Measurements from ENCODE around the gene LMF1.

LMF1 gene

DNA sequence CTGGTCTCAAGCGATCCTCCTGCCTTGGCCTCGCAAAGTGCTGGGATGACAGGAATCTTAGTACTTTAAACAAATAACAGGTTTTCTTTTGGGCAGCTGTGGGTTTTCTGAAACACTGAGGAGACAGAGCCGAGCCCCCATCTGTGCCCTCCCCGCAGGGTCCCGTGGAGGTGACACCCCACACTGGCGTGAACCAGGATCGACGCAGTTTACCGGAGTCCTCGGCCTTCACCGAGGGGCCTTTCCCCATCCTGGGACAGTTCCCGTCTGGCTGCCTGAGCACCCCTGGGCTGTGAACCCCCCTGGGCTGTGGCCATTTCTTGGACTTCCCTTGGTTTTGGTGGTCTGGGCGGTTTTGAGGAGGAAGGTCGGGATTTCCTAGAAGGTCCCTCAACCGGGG is 154.9 kb downstream of the LMF1 start:
- DNase-seq, result no peak
- in situ Hi-C loops (cut with MboI; ENCODE audit: low pct_unique_long_range_greater_than_20kb, low sequenced_read_pairs), result no loop called here

DNA sequence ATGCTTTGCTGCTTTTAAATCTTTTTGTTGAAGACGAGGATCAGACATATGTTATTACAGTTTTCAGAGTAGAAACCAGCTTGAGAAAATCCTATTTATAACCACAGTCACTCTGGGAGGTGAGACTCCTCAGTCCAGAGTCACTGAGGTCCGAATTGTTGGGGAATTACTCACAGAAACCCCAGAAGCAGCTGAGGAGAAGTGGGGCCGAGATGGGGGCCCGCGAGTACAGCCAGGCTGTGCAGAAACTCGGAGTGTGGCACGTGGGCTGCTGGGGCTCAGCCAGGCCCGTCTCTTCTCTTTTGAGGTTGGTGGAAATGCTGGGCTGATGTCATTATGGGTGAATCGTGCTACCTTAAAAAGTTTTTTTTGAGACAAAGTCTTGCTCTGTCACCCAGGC is 155.8 kb downstream of the LMF1 start:
- DNase-seq, result no peak
- in situ Hi-C loops (cut with MboI; ENCODE audit: low pct_unique_long_range_greater_than_20kb, low sequenced_read_pairs), result no loop called here

DNA sequence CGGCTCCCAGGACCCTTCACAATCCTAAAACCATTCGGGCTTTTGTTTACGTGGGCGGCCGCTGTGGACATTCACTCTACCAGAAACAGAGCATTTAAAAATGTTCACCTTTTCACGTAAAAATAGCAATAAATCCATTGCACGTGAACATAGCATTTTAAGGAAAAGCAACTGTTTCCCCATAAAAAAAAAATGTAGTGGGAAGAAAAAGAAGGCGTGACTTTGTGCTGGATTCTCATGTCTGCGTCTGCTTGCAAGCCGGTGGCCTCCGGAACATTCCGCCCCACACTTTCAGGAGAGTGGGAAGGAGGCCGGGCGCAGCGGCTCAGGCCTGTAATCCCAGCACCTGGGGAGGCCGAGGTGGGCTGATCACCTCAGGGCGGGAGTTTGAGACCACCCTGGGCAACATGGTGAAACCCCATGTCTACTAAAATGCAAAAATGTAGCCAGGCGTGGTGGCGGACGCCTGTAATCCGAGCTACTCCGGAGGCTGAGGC is 156.8 kb downstream of the LMF1 start:
- in situ Hi-C loops (cut with MboI; ENCODE audit: low pct_unique_long_range_greater_than_20kb, low sequenced_read_pairs), result no loop called here
- no peak for DNase-seq

DNA sequence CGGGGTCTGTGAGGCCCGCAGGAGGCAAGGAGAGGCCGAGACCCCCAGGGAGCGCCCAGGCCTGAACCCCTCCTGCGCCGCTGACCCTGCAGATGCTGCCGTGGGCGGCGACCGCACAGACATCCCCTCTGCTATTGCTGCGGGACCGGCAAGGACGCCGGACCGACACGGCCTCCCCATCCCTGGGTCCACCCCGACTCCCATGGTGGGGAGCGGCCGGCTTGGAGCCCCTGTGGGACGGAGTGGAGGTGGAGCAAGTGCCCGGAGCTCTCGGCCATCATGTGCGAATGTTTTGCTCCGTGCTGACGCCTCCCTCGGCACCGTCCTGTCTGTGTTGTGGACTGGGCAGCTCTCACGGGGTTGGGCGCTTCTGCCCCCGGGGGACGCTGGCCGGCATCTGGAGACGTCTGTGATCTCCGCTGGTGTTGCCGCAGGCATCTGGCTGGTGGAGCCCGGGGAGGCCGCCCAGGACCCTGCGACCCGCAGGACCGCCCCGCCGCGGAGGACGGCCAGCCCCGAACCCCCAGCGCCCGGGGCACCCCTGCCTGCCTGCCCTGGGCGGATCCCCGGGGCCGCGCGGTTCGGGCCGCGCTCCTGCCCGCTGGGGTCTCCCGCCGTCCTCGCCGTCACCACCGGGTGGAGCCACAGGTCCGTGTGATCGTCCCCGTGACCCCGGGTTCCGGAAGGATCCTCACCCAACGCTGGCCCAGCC is 157.4 kb downstream of the LMF1 start:
- peak; percentile 45 for DNase-seq
- in situ Hi-C loops (cut with MboI; ENCODE audit: low pct_unique_long_range_greater_than_20kb, low sequenced_read_pairs), result no loop called here

DNA sequence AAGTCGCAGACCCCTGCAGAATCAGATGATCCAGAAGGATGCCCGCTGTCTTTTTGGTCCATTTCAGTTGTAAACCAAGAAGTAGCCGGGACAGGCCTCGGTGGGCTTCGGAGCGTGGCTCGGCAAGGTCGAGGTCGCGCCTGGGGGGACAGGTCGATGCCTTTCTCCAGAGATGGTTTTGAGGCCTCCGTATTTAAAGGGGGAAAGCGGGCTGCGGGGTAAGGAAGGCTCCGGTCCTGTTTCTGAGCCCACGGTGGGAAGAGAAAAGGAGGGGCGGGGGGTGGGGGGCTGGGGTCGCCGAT is 162.7 kb downstream of the LMF1 start:
- in situ Hi-C loops (cut with MboI; ENCODE audit: low pct_unique_long_range_greater_than_20kb, low sequenced_read_pairs), result no loop called here
- no peak for DNase-seq

DNA sequence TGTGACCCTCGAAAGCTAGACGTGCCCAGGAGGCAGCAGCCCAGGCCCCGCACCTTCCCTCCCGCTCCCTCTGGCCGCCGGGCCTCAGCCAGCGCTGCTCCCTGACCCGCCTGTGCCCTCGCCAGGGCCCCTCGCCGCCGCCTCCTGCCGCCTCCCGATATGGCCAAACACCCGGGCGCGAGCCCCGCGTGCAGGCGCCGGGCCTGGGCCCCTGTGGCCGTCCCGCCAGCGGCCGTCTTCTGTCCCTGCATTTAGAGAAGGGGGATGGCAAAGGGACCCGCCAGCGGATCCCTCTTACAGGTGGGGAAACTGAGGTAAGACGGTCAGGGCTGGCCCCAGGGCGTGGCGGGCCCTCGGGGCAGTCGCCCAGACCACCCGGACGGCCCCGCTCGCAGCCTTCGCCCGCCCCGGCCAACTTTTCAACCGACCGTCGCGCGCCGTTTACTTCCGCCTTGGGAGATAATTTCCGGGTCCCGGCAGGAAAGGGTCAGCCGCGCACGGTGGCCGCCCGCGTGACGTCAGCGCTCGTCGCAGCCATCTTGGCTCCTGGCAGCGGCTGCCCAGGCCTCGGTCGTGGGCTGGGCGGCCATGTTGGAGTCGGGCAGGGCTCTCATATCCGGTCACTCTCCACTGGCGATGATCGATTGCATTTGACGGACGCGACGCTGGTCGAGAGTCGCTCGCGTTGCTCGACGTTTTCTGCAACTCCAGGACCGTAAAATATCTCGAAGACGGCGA is 163.3 kb downstream of the LMF1 start:
- DNase-seq, result peak; percentile 90
- in situ Hi-C loops (cut with MboI; ENCODE audit: low pct_unique_long_range_greater_than_20kb, low sequenced_read_pairs), result no loop called here

DNA sequence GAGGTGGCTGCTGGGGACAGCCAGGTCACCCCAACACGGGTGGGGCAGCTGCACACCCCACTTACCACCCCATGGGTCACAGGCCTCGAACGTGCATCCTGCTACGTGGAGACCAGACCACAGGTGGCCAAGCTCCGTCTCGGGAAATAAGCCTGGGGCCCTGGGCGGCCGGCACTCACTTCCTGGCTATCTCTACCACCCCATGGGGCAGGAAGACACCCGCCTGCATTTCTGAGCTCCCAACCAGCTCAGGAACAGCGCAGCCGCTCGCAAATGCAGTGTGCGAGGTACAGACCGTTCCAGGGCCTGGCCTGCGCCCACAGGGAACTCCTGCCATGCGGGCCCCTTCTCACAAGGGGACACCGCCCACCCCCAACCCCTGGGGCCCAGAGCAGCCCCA is 165.3 kb downstream of the LMF1 start:
- in situ Hi-C loops (cut with MboI; ENCODE audit: low pct_unique_long_range_greater_than_20kb, low sequenced_read_pairs), result no loop called here
- DNase-seq, result no peak

DNA sequence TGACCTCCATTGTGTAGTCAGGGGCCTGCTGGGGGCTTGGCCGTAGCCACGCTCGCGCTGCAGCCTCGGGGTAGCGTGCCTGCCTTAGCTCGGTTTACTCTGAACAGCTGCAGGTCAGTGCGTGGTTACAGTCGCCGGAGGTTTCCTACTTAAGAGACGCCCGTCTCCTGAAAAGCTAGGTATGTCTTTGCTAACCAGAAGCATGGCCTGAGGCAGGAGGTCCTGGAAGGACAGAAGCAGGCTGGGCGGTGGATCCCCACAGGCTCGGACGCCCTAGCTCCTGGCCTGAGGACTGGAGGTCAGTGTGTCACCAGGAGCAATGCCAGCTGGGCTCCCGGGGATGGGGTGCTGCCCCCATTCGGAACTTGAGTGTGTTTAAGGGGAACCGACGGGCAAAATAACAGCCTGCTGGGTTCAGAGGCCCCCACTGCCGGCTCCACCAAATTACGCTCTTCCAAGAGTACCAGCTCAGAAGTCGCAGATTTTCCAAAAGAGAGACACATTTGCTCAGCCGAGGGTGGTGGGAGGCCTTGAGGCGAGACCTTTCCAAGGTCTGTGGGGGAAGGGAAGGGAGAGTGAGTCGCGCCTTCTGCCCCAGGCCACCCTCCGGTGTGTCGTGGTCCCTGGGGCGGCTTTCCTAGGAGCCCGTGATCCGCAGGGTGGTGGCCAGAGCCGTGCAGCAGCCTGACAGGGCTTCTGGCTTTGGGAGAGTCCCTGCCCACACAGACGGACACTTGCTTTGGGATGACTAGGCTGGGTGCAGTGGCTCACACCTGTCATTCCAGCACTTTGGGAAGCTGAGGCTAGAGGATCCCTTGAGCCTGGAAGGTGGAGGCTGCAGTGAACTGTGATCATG is 166.4 kb downstream of the LMF1 start:
- in situ Hi-C loops (cut with MboI; ENCODE audit: low pct_unique_long_range_greater_than_20kb, low sequenced_read_pairs), result no loop called here
- DNase-seq, result no peak

DNA sequence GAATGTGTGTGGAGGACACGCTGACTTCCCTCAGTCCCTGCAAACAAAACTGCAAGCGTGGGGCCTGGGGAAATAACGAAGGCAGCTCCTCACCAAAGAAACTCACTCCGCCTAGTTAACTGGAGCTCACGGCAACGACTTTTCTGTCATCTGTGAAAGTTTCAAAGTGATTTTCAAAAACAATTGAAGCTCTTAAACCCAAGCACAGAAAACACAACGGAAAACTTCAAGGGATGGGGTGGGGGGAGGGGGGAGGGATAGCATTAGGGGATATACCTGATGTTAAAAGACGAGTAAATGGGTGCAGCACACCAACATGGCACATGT is 167.1 kb downstream of the LMF1 start:
- in situ Hi-C loops (cut with MboI; ENCODE audit: low pct_unique_long_range_greater_than_20kb, low sequenced_read_pairs), result no loop called here
- no peak for DNase-seq

All from KBM-7 (cell line).